SU-DHL-6 (cell line): ENCODE measurements around the gene CEP41.

ENCODE experiments used
- H2AFZ ChIP-seq: fragments of 200-600 bp; sonication (generic); 2 replicates; pipeline ENCODE4 v1.6.1; 2014; ENCODE audit warnings: low read depth, mild to moderate bottlenecking, moderate library complexity, mixed read lengths, antibody characterized with exemption, low read length; ENCODE audit not compliant: severe bottlenecking
- H3F3A ChIP-seq: fragments of 200-600 bp; shearing (Covaris generic); 2 replicates; pipeline ENCODE4 v1.6.0; 2016; ENCODE audit warnings: antibody characterized with exemption, mild to moderate bottlenecking; ENCODE audit not compliant: insufficient read depth
- H3K27ac ChIP-seq: fragments of 200-600 bp; sonication (generic); 2 replicates; pipeline ENCODE4 v1.5.1; 2016; ENCODE audit warnings: low read depth, mild to moderate bottlenecking, low read length, moderate library complexity, mixed read lengths
- H3K27me3 ChIP-seq: fragments of 200-600 bp; sonication (generic), shearing (Covaris generic); 2 replicates; pipeline ENCODE4 v1.6.0; 2014; ENCODE audit warnings: mild to moderate bottlenecking, low read length
- H3K36me3 ChIP-seq: fragments of 200-600 bp; sonication (generic); 2 replicates; pipeline ENCODE4 v1.6.1; 2014; ENCODE audit warnings: mild to moderate bottlenecking, low read length, mixed read lengths
- H3K4me2 ChIP-seq: fragments of 300-600, 200-600 bp; shearing (Covaris generic), sonication (generic); 2 replicates; pipeline ENCODE4 v1.6.0; 2014; ENCODE audit warnings: low read length, low read depth, mild to moderate bottlenecking; ENCODE audit not compliant: poor library complexity, severe bottlenecking
- H3K4me3 ChIP-seq: fragments of 200-600 bp; sonication (generic); 2 replicates; pipeline ENCODE4 v1.5.1; 2014; ENCODE audit warnings: antibody characterized with exemption, low read length, mild to moderate bottlenecking, mixed read lengths; ENCODE audit not compliant: insufficient read depth, poor library complexity, severe bottlenecking
- H3K79me2 ChIP-seq: fragments of 200-600 bp; sonication (generic); 2 replicates; pipeline ENCODE4 v1.6.1; 2014; ENCODE audit warnings: mild to moderate bottlenecking, low read length, moderate library complexity; ENCODE audit not compliant: insufficient read depth
- H3K9ac ChIP-seq: fragments of 200-600 bp; sonication (generic); 2 replicates; pipeline ENCODE4 v1.7.0; 2014; ENCODE audit warnings: mild to moderate bottlenecking, low read length
- H3K9me2 ChIP-seq: fragments of 200-600 bp; sonication (generic); replicated peaks from 2 replicates; pipeline ENCODE4 v1.6.1; 2014; ENCODE audit warnings: low read length; ENCODE audit not compliant: insufficient read depth
- H3K9me3 ChIP-seq: fragments of 200-600 bp; sonication (generic); 2 replicates; pipeline ENCODE4 v1.6.1; 2014; ENCODE audit warnings: low read length, mixed read lengths; ENCODE audit not compliant: insufficient read depth
- H4K20me1 ChIP-seq: fragments of 200-600 bp; sonication (generic); 2 replicates; pipeline ENCODE4 v1.6.1; 2014; ENCODE audit warnings: low read depth, mild to moderate bottlenecking, antibody characterized with exemption, low read length, moderate library complexity, mixed read lengths
- EZH2phosphoT487 ChIP-seq: fragments of 200-600 bp; sonication (generic), shearing (Covaris generic); conservative IDR thresholded peaks from 2 replicates; pipeline ENCODE4 v1.6.1; 2018; ENCODE audit warnings: mild to moderate bottlenecking, antibody characterized with exemption, low read length, moderate library complexity, mixed read lengths
- TF ChIP-seq, protein P1 (sequence below): fragments of 200-600 bp; sonication (generic); IDR thresholded peaks from one replicate; pipeline ENCODE4 v1.5.1; 2017; ENCODE audit warnings: antibody characterized with exemption, mild to moderate bottlenecking, low read length, moderate library complexity; ENCODE audit not compliant: insufficient read depth, poor library complexity, severe bottlenecking

Gene CEP41

DNA sequence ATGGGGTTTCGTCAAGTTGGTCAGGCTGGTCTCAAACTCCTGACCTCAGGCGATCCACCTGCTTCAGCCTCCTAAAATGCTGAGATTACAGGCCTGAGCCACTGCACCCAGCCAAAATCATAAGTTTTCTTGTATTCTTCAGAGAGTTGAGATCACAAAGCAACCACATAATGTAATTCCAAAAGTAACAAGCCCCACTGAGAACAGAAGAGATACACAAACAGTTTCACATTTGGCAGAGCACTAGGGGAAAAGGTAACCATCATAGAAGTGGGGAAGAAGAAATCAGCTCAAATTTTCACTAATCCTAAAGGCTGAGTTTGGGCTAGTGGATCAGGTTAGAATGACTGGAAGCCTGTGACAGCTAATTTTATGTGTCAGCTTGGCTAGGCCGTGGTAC is 5.4 kb upstream of the CEP41 start:
- no peak overlapping the region for H3K9ac ChIP-seq
- no peak overlapping the region for H3K4me2 ChIP-seq
- no peaks in the 10 kb centered on the region for H4K20me1 ChIP-seq
- TF ChIP-seq, protein P1, sequence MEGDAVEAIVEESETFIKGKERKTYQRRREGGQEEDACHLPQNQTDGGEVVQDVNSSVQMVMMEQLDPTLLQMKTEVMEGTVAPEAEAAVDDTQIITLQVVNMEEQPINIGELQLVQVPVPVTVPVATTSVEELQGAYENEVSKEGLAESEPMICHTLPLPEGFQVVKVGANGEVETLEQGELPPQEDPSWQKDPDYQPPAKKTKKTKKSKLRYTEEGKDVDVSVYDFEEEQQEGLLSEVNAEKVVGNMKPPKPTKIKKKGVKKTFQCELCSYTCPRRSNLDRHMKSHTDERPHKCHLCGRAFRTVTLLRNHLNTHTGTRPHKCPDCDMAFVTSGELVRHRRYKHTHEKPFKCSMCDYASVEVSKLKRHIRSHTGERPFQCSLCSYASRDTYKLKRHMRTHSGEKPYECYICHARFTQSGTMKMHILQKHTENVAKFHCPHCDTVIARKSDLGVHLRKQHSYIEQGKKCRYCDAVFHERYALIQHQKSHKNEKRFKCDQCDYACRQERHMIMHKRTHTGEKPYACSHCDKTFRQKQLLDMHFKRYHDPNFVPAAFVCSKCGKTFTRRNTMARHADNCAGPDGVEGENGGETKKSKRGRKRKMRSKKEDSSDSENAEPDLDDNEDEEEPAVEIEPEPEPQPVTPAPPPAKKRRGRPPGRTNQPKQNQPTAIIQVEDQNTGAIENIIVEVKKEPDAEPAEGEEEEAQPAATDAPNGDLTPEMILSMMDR: no peak
- no peak for TF ChIP-seq EZH2phosphoT487
- H3K27me3 ChIP-seq: no peaks in the 10 kb centered on the region
- no peaks in the 10 kb centered on the region for H3K79me2 ChIP-seq
- H3F3A ChIP-seq: no peaks in the 10 kb centered on the region
- no peak overlapping the region for H3K27ac ChIP-seq
- H3K4me3 ChIP-seq: no peak overlapping the region
- no peaks in the 10 kb centered on the region for H3K9me3 ChIP-seq
- no peaks in the 10 kb centered on the region for H3K36me3 ChIP-seq
- no peaks in the 10 kb centered on the region for H3K9me2 ChIP-seq
- H2AFZ ChIP-seq: no peak overlapping the region

DNA sequence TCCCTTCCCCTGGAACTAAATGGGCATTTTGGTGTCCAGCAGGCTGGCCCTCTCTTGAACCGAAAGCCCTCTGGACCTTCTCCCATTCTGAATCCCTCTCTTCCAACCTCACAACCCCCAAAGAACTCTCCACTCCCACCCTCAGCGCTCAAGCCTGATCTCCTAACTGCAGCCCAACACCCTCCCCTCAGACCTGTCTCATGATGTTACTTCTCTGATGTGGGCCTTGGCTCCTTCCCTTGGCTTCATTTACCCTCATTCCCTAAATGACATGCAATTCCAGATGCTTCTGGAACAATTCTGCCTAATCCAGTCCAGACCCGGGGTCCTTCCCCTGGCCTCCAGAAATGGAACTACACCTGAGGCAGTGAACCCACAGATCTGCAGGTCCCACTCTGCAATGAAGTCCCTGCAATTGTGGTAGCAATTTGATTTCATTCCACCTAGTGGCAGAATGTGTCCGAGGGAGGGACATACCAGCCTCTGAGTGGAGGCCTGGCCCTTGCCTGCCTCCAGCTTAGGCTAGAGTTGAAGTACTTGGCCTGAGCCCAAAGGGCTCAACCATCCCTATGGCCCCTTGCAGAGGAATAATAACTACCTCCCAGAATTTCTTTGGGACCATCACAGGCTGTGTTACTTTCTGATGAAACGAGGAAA is 4.1 kb upstream of the CEP41 start:
- Histone ChIP-seq H3K79me2 (peaks cover under 1% of the 10 kb centered on the region; the same call in 1 of the 2 replicates), H3K27me3 (no peaks in the 10 kb centered on the region), H3K9me2 (no peaks in the 10 kb centered on the region), H3K36me3 (no peaks in the 10 kb centered on the region), H2AFZ (no peak overlapping the region), H4K20me1 (no peaks in the 10 kb centered on the region), H3K4me3 (no peak overlapping the region), H3K27ac (no peak overlapping the region), H3K9me3 (no peaks in the 10 kb centered on the region), H3K4me2 (no peak overlapping the region), H3F3A (no peaks in the 10 kb centered on the region), H3K9ac (no peak overlapping the region)
- no peak for TF ChIP-seq EZH2phosphoT487
- TF ChIP-seq, protein P1: no peak

DNA sequence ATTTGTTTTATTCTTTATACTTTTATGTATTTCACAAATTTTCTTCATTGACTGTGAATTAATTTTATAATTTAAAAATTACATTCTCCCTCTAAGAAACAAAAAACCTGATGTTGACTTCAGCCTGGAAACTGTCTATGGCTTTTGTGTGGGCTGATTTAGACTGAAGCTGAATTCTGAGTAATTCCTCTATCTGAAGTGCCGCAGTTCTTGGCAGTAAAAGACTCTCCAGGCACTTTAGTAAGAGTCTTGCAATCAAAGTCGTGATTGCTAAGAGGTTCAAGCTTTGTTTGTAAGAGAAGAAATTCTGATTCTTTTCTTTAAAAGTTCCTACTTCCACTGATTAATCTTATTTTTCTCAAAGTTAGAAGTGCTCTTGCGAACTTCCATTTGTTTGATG is 3.4 kb upstream of the CEP41 start:
- H4K20me1 ChIP-seq: no peaks in the 10 kb centered on the region
- no peak overlapping the region for H2AFZ ChIP-seq
- TF ChIP-seq, protein P1: no peak
- TF ChIP-seq EZH2phosphoT487: no peak
- peaks cover 1% of the 10 kb centered on the region; the same call in 1 of the 2 replicates for H3F3A ChIP-seq
- no peaks in the 10 kb centered on the region for H3K27me3 ChIP-seq
- no peaks in the 10 kb centered on the region for H3K9me2 ChIP-seq
- no peaks in the 10 kb centered on the region for H3K36me3 ChIP-seq
- no peak overlapping the region for H3K4me2 ChIP-seq
- H3K4me3 ChIP-seq: no peak overlapping the region
- no peaks in the 10 kb centered on the region for H3K9me3 ChIP-seq
- no peak overlapping the region for H3K9ac ChIP-seq
- no peak overlapping the region for H3K27ac ChIP-seq
- peaks cover 7% of the 10 kb centered on the region for H3K79me2 ChIP-seq
